Gastrocnemius medialis (tissue), 4 donors: ENCODE results near the gene RALGAPA2. TPM values are rescaled to one million over a fixed set of nuclear protein-coding genes. Genes with fewer than 3 reads are reported as not detected.

Experiments used
- ATAC-seq, 2 donors: fragments of 150-250 bp; one replicate each; pipeline ENCODE4 v1.9.1; 2016
- DNase-seq, 2 donors: peaks; one replicate each; pipeline ENCODE4 v3.0.0-alpha.2; 2019
- H3K27ac ChIP-seq, 4 donors: fragments of 200-600 bp; sonication (generic); 1 replicate in 1 of 4; 2 replicates in 3 of 4; pipeline ENCODE4 v1.5.1; 2016 to 2018; ENCODE audit warnings: mild to moderate bottlenecking in 2 of 4, moderate library complexity in 1 of 4
- H3K27me3 ChIP-seq, 3 donors: fragments of 200-600 bp; sonication (generic) in 2 of 3; 1 replicate in 1 of 3; 2 replicates in 2 of 3; pipeline versions ENCODE4 v1.5.1 to v1.6.0; 2016 to 2019; ENCODE audit warnings: mild to moderate bottlenecking in 1 of 3, moderate library complexity in 1 of 3
- H3K36me3 ChIP-seq, 2 donors: fragments of 200-600 bp; sonication (generic) in 1 of 2; one replicate each; pipeline ENCODE4 v1.5.1; 2017 to 2018
- H3K4me1 ChIP-seq, 2 donors: fragments of 200-600 bp; sonication (generic) in 1 of 2; one replicate each; pipeline ENCODE4 v1.5.1; 2016 to 2017; ENCODE audit warnings: mild to moderate bottlenecking in 2 of 2
- H3K4me3 ChIP-seq, 4 donors: fragments of 200-600 bp; sonication (generic) in 3 of 4; 1 replicate in 1 of 4; 2 replicates in 3 of 4; pipeline ENCODE4 v1.5.1; 2016 to 2019; ENCODE audit warnings: mild to moderate bottlenecking in 2 of 4
- H3K9me3 ChIP-seq, 3 donors: fragments of 200-600 bp; sonication (generic) in 2 of 3; 1 replicate in 1 of 3; 2 replicates in 2 of 3; pipeline ENCODE4 v1.5.1; 2016 to 2019
- CTCF ChIP-seq, 5 experiments: fragments of 450-650 bp in 3 of 5; fragments of 200-600 bp in 2 of 5; sonication (generic) in 2 of 5; IDR thresholded peaks in 4 of 5; conservative IDR thresholded peaks in 1 of 5; 1 replicate in 4 of 5; 2 replicates in 1 of 5; pipeline ENCODE4 v1.5.1; 2016 to 2019; ENCODE audit warnings: antibody characterized with exemption in 5 of 5, mild to moderate bottlenecking in 3 of 5, moderate library complexity in 3 of 5
- POLR2A ChIP-seq, 2 donors: fragments of 450-650 bp; IDR thresholded peaks; one replicate each; pipeline ENCODE4 v1.6.1; 2017; ENCODE audit warnings: antibody characterized with exemption in 2 of 2, mild to moderate bottlenecking in 2 of 2, moderate library complexity in 2 of 2
- in situ Hi-C, 4 donors: fragments of 200-750 bp; cut with MboI; loops; one replicate each; pipeline versions ENCODE4 v1.15.0 to v1.8.0; 2017; ENCODE audit warnings: low sequenced_read_pairs in 4 of 4
- intact Hi-C: fragments of 100-400 bp; cut with DNase I; formaldehyde crosslinking; loops from one replicate; pipeline ENCODE4 v1.15.1; 2023; ENCODE audit warnings: low total_unique reads
- total RNA-seq, 4 donors: library from RNA; depleted of rRNA; stranded (reverse); fragments of >200 nt; gene quantifications; one replicate each; pipeline versions ENCODE4 v1.1.0 to v1.2.3, GENCODE V29; 2016

RALGAPA2 gene
- total RNA-seq, 4 donors from 2014 or later, result 43.2 to 56.9 (median 52.0) TPM

DNA sequence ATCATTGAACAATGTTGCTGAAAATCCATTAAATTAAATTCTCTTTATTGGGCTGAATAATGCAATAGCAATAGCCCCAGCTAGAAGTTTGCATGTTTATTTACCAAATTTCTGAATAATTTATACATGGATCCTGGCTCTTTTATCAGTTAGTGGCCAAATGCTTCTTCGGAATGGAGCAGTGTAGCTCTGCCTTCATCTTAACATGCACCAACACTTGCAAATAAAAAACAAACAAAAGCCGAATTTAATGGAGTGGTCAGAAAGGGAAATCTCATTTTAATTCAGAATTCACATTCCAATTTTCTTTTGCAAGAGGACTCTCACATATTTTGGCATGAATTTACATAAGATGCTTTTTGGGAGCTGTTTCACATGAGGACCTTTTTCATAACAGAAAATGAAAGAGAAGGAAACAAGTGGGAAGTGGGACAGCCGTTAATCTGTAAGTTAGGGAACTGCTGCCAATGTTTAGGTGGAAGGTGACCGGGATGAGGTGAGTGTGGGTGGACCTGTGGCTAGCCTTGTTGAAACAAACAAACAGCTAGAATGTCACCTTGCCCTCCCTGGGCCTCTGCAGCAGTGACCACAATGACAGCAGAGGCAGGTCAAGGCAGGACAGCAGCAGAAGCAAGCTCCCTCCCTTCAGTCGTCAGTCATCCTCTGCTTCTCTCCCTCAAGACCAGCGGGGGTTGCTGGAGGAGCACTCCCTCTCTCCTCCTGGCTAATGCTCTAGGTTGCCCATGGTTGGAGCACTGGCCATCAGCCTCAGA, 271.4 kb downstream of the RALGAPA2 start:
- no peaks in the 10 kb centered on the region for H3K9me3 ChIP-seq
- peaks cover 0 to 11% of the 10 kb centered on the region in 2 donors for H3K36me3 ChIP-seq
- intact Hi-C loops (no loop called here), in situ Hi-C loops (no loop called here)
- TF ChIP-seq POLR2A (IDR thresholded peaks at IDR 0.05) (no peak), CTCF (IDR thresholded peaks at IDR 0.05 in 4 of 5, conservative IDR thresholded peaks at IDR 0.05 in 1 of 5) (no peak)
- H3K4me1 ChIP-seq, result no peaks in the 10 kb centered on the region
- H3K27ac ChIP-seq, result no peak overlapping the region
- H3K27me3 ChIP-seq, result no peaks in the 10 kb centered on the region
- no peak overlapping the region for H3K4me3 ChIP-seq
- ATAC-seq (no peak), DNase-seq (no peak)

- Histone ChIP-seq H3K36me3 (peaks cover 0 to 11% of the 10 kb centered on the region in 2 donors), H3K4me1 (no peaks in the 10 kb centered on the region), H3K4me3 (no peak overlapping the region), H3K27ac (no peak overlapping the region), H3K9me3 (no peaks in the 10 kb centered on the region), H3K27me3 (no peaks in the 10 kb centered on the region)
- no peak for ATAC-seq
- in situ Hi-C loops, result no loop called here
- TF ChIP-seq POLR2A (IDR thresholded peaks at IDR 0.05) (no peak), CTCF (IDR thresholded peaks at IDR 0.05 in 4 of 5, conservative IDR thresholded peaks at IDR 0.05 in 1 of 5) (no peak)
- no peak for DNase-seq
- intact Hi-C loops, result no loop called here
Measured at GRCh38 chr20:20440481-20440880, 272.0 kb downstream of the RALGAPA2 start.

DNA sequence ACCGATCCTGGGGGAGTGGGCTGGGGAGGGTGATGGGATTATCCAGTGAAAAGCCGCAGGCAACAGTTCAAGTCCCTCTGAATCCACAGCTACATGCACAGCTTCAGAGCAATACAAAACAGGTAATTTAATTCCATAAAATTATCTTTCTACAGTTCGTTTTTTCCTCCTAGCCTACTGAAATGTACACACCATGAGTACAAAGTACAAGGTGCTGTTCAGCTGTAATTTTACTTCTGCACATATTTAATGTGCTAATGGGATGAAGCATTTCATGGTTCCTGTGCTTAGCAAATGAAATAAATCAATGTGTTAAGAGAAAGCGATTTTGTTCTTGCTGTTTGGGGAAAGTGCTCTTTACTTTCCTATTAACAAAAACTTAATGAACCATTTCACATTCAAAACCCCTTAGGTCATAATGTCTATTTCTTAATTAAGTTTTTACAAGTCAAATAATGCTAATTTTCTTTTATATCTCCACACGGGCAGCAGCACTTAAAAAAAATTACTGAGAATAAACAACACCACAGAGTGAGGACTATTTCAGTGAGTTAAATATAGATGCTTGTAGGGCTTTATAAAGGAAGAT, 272.7 kb downstream of the RALGAPA2 start:
- ATAC-seq, result no peak
- Histone ChIP-seq H3K27ac (no peak overlapping the region), H3K27me3 (no peaks in the 10 kb centered on the region), H3K4me1 (no peaks in the 10 kb centered on the region), H3K4me3 (no peak overlapping the region), H3K9me3 (no peaks in the 10 kb centered on the region), H3K36me3 (peaks cover 0 to 11% of the 10 kb centered on the region in 2 donors)
- intact Hi-C loops, result no loop called here
- TF ChIP-seq POLR2A (IDR thresholded peaks at IDR 0.05) (no peak), CTCF (IDR thresholded peaks at IDR 0.05 in 4 of 5, conservative IDR thresholded peaks at IDR 0.05 in 1 of 5) (no peak)
- no peak for DNase-seq
- in situ Hi-C loops, result no loop called here

DNA sequence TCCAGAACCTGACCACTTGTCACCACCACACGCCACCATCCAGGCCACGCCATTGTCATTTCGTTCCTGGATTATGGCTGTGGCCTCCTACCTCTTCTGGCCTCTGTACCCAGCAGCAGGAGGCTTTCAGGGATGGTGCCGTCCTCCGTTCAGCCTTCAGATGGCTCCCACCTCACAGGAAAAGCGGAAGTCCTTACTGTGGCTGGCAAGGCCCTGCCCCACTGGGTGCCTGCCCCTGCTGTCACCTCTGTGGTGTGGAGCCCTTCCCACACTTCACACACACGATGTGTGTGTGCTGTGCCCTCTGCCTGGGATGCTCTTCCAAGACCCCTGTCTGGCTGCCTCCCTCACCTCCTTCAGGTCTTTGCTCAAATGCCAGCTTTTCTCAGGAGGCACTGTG, 275.1 kb downstream of the RALGAPA2 start:
- H3K36me3 ChIP-seq, result peaks cover 0 to 5% of the 10 kb centered on the region in 2 donors
- H3K4me3 ChIP-seq, result no peak overlapping the region
- in situ Hi-C loops (no loop called here), intact Hi-C loops (no loop called here)
- ATAC-seq (no peak), DNase-seq (no peak)
- no peaks in the 10 kb centered on the region for H3K4me1 ChIP-seq
- no peak for TF ChIP-seq POLR2A (IDR thresholded peaks at IDR 0.05)
- TF ChIP-seq CTCF (IDR thresholded peaks at IDR 0.05 in 4 of 5, conservative IDR thresholded peaks at IDR 0.05 in 1 of 5), result no peak
- H3K27ac ChIP-seq, result no peak overlapping the region
- no peaks in the 10 kb centered on the region for H3K9me3 ChIP-seq
- no peaks in the 10 kb centered on the region for H3K27me3 ChIP-seq
